T1000 (cell line): ENCODE measurements around the gene C21orf58.
"Not testable (repeated sequence)": the region's sequence is repeated elsewhere in the genome, so short reads cannot be mapped to it uniquely, and the experiment has no call there.

ENCODE experiments used
- DNase-seq: peaks from one replicate; lab custom pipeline; 2025; ENCODE audit warnings: mixed read lengths; lab: John Stamatoyannopoulos, UW

Gene C21orf58

GRCh38 chr21:46324390-46325072 is 861 bp upstream of the C21orf58 start:
- DNase-seq, result peak; percentile 40

DNA sequence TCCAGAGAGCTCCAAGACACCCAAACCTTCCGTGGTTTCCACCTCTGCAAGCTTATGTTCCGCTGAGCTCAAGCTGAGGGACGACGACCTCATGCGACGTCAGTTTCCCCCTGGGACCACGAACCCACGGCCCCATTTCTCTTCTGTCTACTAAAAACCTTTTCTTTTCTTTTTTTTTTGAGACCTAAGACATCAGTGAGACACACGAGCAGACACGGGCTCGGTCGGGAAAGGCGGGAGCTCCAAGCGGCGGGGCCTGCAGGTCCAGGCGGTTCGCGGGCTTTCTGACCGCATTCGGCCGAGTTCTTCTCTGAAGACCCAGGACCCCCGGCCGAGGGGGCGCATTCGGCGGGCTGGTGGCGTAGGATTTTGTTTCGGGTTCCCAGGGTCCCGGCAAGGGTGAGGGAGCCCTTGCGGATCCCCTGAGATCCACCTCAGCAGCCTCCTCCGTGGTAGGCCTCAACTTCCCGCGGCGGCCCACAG is 402 bp downstream of the C21orf58 start:
- DNase-seq, result no peak

DNA sequence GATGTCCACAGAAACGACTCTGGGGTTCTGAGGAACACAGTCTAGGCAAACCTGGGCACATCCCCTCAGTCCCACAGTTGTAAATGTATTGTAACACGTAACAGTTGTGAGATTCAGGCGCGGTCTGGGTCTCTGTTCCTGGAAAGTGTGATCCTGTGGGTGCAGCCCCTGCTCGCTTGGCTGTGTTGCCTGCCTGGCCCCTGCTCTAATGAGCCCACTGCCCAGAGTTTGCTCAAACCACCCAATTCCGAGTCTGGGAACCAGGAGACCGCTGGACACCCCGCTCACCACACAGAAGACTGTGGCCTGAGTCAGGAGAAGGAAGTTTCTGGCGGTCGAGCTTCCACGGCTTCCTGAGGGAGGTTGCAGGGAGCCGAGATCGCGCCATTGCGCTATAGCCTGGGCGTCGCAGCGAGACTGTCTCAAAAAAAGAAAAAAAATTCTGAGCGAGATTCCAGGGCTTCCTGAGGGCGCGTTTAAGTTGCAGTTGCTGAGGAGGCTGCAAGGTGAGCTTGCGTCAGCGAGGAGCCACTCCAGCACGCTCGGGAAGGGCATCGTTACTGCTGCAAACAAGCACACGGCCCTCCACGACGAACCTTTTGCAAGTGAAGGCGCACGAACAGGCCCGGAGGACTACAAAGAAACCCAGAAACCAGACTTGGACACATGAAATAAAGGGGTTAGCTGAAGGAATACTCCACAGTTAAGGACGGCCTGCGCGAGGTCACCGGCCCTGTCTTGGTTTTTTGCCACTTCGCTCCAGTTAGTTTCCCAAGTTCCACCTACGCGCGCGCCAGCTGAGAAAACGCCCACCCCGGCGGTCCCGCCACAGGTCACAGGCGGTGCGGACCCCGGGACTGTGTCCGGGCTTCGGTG is 1.1 kb downstream of the C21orf58 start:
- no peak for DNase-seq

DNA sequence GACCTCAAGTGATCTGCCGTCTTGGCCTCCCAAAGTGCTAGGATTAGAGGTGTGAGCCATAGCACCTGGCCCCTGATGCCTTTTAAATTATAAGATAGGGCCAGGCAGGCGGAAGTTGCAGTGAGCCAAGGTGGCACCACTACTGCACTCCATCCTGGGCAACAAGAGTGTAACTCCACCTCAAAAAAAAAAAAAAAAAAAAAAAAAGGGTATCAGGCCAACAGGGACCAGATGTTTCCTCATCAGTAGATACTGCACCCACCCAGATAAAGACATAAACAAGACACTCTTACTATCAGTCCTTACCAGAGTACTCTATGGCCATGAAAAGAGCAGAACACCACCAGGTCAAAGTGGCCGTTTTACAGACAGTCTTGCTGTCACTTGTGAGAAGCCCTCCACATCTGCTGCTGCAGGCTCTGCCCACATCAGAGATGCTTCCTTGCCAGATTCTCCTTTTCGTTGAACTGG is 3.3 kb downstream of the C21orf58 start:
- no peak for DNase-seq

GRCh38 chr21:46319186-46319585 is 4.5 kb downstream of the C21orf58 start:
- no peak for DNase-seq

GRCh38 chr21:46318464-46318845 is 5.2 kb downstream of the C21orf58 start:
- DNase-seq, result no peak

- no peak for DNase-seq
These were observed 5.8 kb downstream of the C21orf58 start for GRCh38 chr21:46317710-46318463.

DNA sequence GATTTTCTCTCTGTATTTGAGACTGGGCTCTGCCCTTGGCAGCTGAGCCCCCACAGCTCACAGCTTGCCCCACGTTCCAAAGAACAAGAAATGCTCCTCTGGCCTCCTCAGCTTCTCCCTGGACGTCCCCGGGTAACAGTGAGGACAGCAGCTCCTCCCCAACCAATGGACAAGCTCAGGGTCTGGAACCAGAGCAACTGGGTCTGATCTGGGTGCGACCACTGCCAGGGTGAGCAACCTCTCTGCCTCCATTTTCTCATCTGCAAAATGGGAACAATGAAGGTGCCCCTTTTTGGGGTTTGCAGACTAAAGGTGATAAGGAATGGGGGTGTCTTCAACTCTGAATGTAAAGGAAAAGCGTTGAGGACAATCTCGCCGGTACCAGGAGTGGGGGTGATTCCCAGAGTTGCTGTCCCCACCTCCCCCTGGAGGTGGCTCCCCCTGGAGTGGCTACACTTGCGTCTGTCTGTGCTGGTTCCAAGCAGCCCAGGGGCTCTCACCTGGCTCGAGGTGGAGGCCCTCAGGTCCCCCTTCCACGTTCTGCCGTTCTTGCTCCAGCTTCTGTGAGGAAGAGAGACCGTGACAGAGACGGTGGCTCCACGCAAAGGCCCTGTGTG is 6.9 kb downstream of the C21orf58 start:
- DNase-seq, result no peak

- no peak for DNase-seq
These were observed 9.1 kb downstream of the C21orf58 start for GRCh38 chr21:46314441-46315020.

- DNase-seq, result no peak
These were observed 10.7 kb downstream of the C21orf58 start for GRCh38 chr21:46312949-46313348.

DNA sequence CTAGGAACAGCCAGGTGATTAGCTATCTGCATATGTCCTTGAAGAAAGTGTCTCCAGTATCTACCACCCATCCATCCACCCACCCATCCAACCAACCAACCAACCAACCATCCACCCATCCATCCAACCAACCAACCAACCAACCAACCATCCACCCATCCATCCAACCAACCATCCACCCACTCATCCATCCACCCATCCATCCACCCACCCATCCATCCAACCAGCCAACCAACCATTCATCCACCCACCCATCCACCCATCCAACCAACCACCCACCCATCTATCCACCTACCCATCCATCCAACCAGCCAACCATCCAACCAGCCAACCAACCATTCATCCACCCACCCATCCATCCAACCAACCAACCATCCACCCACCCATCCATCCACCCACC is 12.1 kb downstream of the C21orf58 start:
- DNase-seq, result no peak

- DNase-seq, result not testable (repeated sequence)
These were observed 13.4 kb downstream of the C21orf58 start for GRCh38 chr21:46310260-46310659.

GRCh38 chr21:46308431-46308830 is 15.2 kb downstream of the C21orf58 start:
- no peak for DNase-seq

DNA sequence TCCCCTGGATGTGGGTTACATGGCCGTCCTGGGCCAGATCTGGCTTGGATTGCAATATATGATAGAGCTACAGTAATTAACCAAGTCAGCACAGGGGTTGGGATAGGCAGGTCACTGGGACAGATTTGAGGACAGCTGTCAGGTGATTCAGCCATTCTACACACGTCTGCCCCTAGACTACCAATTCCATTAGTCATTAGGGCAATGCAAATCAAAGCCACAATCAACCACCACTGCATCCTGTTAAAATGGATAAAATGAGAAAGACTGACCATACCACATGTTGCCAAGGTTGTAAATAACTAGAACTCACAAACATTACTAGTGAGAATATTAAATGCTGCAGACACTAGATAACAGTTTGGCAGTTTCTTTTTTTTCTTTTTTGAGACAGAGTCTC is 16.0 kb downstream of the C21orf58 start:
- DNase-seq, result no peak

DNA sequence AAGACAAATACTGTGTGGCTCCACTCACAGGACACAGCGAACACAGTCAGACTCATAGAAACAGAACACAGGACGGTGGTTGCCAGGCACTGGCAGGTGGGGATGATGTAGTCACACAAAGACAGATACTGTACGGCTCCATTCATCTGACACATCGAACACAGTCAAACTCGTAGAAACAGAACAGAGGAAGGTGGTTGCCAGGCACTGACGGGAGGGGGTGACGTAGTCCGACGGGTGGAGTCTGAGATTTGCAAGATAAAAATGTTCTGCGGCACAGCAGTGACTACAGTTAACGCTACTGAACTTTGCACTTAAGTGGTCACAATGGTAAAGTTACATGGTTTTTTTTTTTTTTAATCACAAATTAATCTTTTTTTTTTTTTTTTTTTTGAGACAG is 18.7 kb downstream of the C21orf58 start:
- DNase-seq, result no peak

DNA sequence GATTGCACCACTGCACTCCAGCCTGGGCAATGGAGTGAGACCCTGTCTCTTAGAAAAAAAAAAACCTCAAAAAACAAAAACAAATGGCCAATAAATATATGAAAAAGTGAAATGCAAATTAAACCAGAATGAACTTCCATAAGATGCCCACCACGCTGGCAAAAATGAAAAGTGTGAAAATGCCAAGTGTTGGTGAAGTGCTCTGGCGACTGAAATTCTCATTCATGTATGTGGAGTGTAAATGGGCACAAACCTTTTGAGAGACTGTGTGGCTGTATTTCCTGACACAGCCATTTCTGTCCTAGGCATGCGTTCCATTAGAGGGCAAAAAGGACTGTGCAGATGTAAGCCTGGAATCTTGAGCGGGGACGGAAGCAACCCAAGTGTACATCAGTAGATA is 19.2 kb downstream of the C21orf58 start:
- no peak for DNase-seq

GRCh38 chr21:46301759-46302158 is 21.9 kb downstream of the C21orf58 start:
- no peak for DNase-seq

DNA sequence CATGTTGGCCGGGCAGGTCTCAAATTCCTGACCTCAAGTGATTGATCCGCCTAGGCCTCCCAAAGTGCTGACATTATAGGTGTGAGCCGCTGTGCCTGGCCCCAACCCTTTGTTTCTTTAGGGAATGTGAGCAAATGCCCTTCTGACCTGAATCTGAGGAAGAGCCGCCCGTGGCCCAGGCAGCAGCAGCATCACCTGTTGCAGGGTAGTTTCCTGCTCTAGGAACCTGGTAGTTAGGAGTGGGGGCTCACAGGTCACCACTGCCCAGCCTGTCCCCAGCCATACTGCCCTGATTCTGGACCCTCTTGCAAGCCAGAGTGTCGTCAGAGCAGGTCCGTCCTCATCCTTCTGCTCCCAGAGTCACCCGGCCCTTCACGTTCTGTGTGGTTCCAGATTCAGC is 24.5 kb downstream of the C21orf58 start:
- DNase-seq, result no peak

GRCh38 chr21:46297338-46298271 is 26.1 kb downstream of the C21orf58 start:
- DNase-seq, result no peak

- DNase-seq, result no peak
These were observed 27.5 kb downstream of the C21orf58 start for GRCh38 chr21:46295996-46296752.
